Trophoblast cell (in vitro differentiated cells and primary cell): ENCODE data around the gene SYTL2.
"Not testable (repeated sequence)": the region's sequence is repeated elsewhere in the genome, so short reads cannot be mapped to it uniquely, and the experiment has no call there.

Source experiments
- DNase-seq, 2 donors: peaks; one replicate each; pipeline ENCODE4 v3.0.0-alpha.2; 2016
- H2AFZ ChIP-seq: 2 replicates; pipeline ENCODE4 v1.6.1; 2013; ENCODE audit warnings: low read length, moderate library complexity, mild to moderate bottlenecking; ENCODE audit not compliant: insufficient read depth, poor library complexity
- H2AK5ac ChIP-seq: 2 replicates; pipeline ENCODE4 v1.6.1; 2013; ENCODE audit warnings: mild to moderate bottlenecking, low read length
- H2BK120ac ChIP-seq: 2 replicates; pipeline ENCODE4 v1.6.1; 2013; ENCODE audit warnings: low read length, mild to moderate bottlenecking, moderate library complexity; ENCODE audit not compliant: insufficient read depth, poor library complexity
- H2BK12ac ChIP-seq: 2 replicates; pipeline ENCODE4 v1.6.1; 2013; ENCODE audit warnings: mild to moderate bottlenecking, low read length, moderate library complexity
- H2BK5ac ChIP-seq: 2 replicates; pipeline ENCODE4 v1.6.1; 2013; ENCODE audit warnings: low read length, low read depth, moderate library complexity, mild to moderate bottlenecking; ENCODE audit not compliant: poor library complexity
- H3K14ac ChIP-seq: 2 replicates; pipeline ENCODE4 v1.6.1; 2013; ENCODE audit warnings: mild to moderate bottlenecking, low read length
- H3K18ac ChIP-seq: 2 replicates; pipeline ENCODE4 v1.6.1; 2013; ENCODE audit warnings: mild to moderate bottlenecking, low read length
- H3K23ac ChIP-seq: 2 replicates; pipeline ENCODE4 v1.6.1; 2013; ENCODE audit warnings: low read length
- H3K27ac ChIP-seq: 2 replicates; pipeline ENCODE4 v1.5.1; 2013; ENCODE audit warnings: low read depth, mild to moderate bottlenecking, inconsistent platforms, low read length, moderate library complexity
- H3K27me3 ChIP-seq: 2 replicates; pipeline ENCODE4 v1.6.1; 2013; ENCODE audit warnings: inconsistent platforms, mild to moderate bottlenecking, low read length, moderate library complexity; ENCODE audit not compliant: insufficient read depth
- H3K36me3 ChIP-seq, 2 experiments: 1 replicate in 1 of 2; 2 replicates in 1 of 2; pipeline ENCODE4 v1.6.1; 2013; ENCODE audit warnings: low read length in 2 of 2, mild to moderate bottlenecking in 2 of 2, moderate library complexity in 1 of 2; ENCODE audit not compliant: insufficient read depth in 2 of 2, control insufficient read depth in 1 of 2
- H3K4ac ChIP-seq: 2 replicates; pipeline ENCODE4 v1.6.1; 2013; ENCODE audit warnings: low read depth, mild to moderate bottlenecking, low read length, moderate library complexity
- H3K4me1 ChIP-seq, 2 experiments: 1 replicate in 1 of 2; 2 replicates in 1 of 2; pipeline ENCODE4 v1.6.1; 2013; ENCODE audit warnings: low read length in 2 of 2, mild to moderate bottlenecking in 2 of 2, moderate library complexity in 1 of 2; ENCODE audit not compliant: insufficient read depth in 2 of 2, control insufficient read depth in 1 of 2
- H3K4me2 ChIP-seq: 2 replicates; pipeline ENCODE4 v1.6.1; 2013; ENCODE audit warnings: inconsistent platforms, mild to moderate bottlenecking, low read length, moderate library complexity
- H3K4me3 ChIP-seq: 2 replicates; pipeline ENCODE4 v1.5.1; 2013; ENCODE audit warnings: mild to moderate bottlenecking, low read depth, low read length, inconsistent platforms
- H3K79me1 ChIP-seq: one replicate; pipeline ENCODE4 v1.6.1; 2013; ENCODE audit warnings: low read length
- H3K79me2 ChIP-seq: 2 replicates; pipeline ENCODE4 v1.6.1; 2013; ENCODE audit warnings: low read length, mild to moderate bottlenecking; ENCODE audit not compliant: control insufficient read depth, insufficient read depth, poor library complexity
- H3K9ac ChIP-seq: 2 replicates; pipeline ENCODE4 v1.6.1; 2013; ENCODE audit warnings: mild to moderate bottlenecking, low read length
- H3K9me3 ChIP-seq: 2 replicates; pipeline ENCODE4 v1.6.1; 2013; ENCODE audit warnings: low read depth, mild to moderate bottlenecking, control low read depth, inconsistent platforms, low read length; ENCODE audit not compliant: insufficient read depth
- H4K12ac ChIP-seq: 2 replicates; pipeline ENCODE4 v1.6.1; 2013; ENCODE audit warnings: low read depth, mild to moderate bottlenecking, low read length, moderate library complexity
- H4K8ac ChIP-seq: 2 replicates; pipeline ENCODE4 v1.6.1; 2013; ENCODE audit warnings: low read depth, mild to moderate bottlenecking, low read length, moderate library complexity
- H4K91ac ChIP-seq: one replicate; pipeline ENCODE4 v1.6.1; 2013; ENCODE audit warnings: low read depth, mild to moderate bottlenecking, low read length, moderate library complexity
- WGBS: extraction: QIAGEN DNeasy Blood & Tissue Kit; methylation state at CpG from one replicate; pipeline ENCODE4 v1.1.7; 2013; ENCODE audit warnings: missing lambda C conversion rate; ENCODE audit not compliant: insufficient read length, insufficient coverage; ENCODE audit errors: extremely low coverage; 5-methylcytosine and 5-hydroxymethylcytosine counted together

The SYTL2 gene

GRCh38 chr11:85854557-85855340 is 43.8 kb upstream of the SYTL2 start:
- Histone ChIP-seq H3K14ac (peak overlapping the region; percentile 95), H2AK5ac (no peak overlapping the region), H3K18ac (peak overlapping the region; percentile 96), H3K79me1 (peaks cover 8% of the 10 kb centered on the region), H2BK120ac (peak overlapping the region; percentile 91), H3K27ac (peak overlapping the region; percentile 28), H3K79me2 (peaks cover 3% of the 10 kb centered on the region), H3K4me2 (peak overlapping the region; percentile 64), H3K9me3 (peaks cover 3% of the 10 kb centered on the region), H3K4ac (peak overlapping the region; percentile 69), H4K91ac (peak overlapping the region; percentile 94), H3K4me3 (peak overlapping the region; percentile 57), H2BK12ac (peak overlapping the region; percentile 87), H2AFZ (peak overlapping the region; percentile 81), H3K36me3 (no peaks in the 10 kb centered on the region), H3K4me1 (peaks cover 4 to 5% of the 10 kb centered on the region in 2 experiments), H2BK5ac (peak overlapping the region; percentile 81), H4K12ac (peak overlapping the region; percentile 92), H3K9ac (peak overlapping the region; percentile 20), H4K8ac (peak overlapping the region; percentile 96), H3K27me3 (no peaks in the 10 kb centered on the region), H3K23ac (no peak overlapping the region)
- peak; percentile 93 to 97 for DNase-seq
- WGBS, result no CpG with 5 or more reads among the region's 62 CpGs

- H2AK5ac ChIP-seq, result no peak overlapping the region
- WGBS, result no CpG with 5 or more reads among the region's 7 CpGs
These were observed 43.2 kb upstream of the SYTL2 start for GRCh38 chr11:85854212-85854556.

GRCh38 chr11:85853541-85853940 is 42.6 kb upstream of the SYTL2 start:
- H3K79me1 ChIP-seq, H4K8ac ChIP-seq, H2AK5ac ChIP-seq, H3K23ac ChIP-seq, H3K27ac ChIP-seq, H3K4me3 ChIP-seq, H3K27me3 ChIP-seq, H4K91ac ChIP-seq, H3K4me2 ChIP-seq, H3K4me1 ChIP-seq, H3K36me3 ChIP-seq, H2BK120ac ChIP-seq, H2BK12ac ChIP-seq, H3K9me3 ChIP-seq, H3K4ac ChIP-seq, H3K18ac ChIP-seq, H3K79me2 ChIP-seq, H3K14ac ChIP-seq, H2AFZ ChIP-seq, H4K12ac ChIP-seq, H2BK5ac ChIP-seq, DNase-seq, H3K9ac ChIP-seq: not testable (repeated sequence)
- no CpG with 5 or more reads among the region's 7 CpGs for WGBS

More at GRCh38 chr11:85854212-85854556, 43.2 kb upstream of the SYTL2 start:
- no peaks in the 10 kb centered on the region for H3K27me3 ChIP-seq
- H3K9me3 ChIP-seq, result peaks cover 3% of the 10 kb centered on the region
- no peak overlapping the region for H3K18ac ChIP-seq
- peaks cover 4 to 5% of the 10 kb centered on the region in 2 experiments for H3K4me1 ChIP-seq
- H3K14ac ChIP-seq, result no peak overlapping the region
- peak overlapping the region; percentile 81 for H2BK5ac ChIP-seq
- no peak overlapping the region for H2AFZ ChIP-seq
- H4K12ac ChIP-seq, result no peak overlapping the region
- H3K79me1 ChIP-seq, result peaks cover 8% of the 10 kb centered on the region
- H3K4me3 ChIP-seq, result no peak overlapping the region
- H3K4ac ChIP-seq, result peak overlapping the region; percentile 69
- peak overlapping the region; percentile 94 for H4K91ac ChIP-seq
- H3K27ac ChIP-seq, result peak overlapping the region; percentile 28
- H2BK120ac ChIP-seq, result no peak overlapping the region
- H4K8ac ChIP-seq, result peak overlapping the region; percentile 96
- H2BK12ac ChIP-seq, result no peak overlapping the region
- no peak overlapping the region for H3K9ac ChIP-seq
- H3K36me3 ChIP-seq, result no peaks in the 10 kb centered on the region
- DNase-seq, result no peak
- H3K4me2 ChIP-seq, result peak overlapping the region; percentile 59
- no peak overlapping the region for H3K23ac ChIP-seq
- peaks cover 3% of the 10 kb centered on the region for H3K79me2 ChIP-seq

GRCh38 chr11:85852754-85853153 is 41.8 kb upstream of the SYTL2 start:
- not testable (repeated sequence) for H3K27me3 ChIP-seq, H3K23ac ChIP-seq, H3K9ac ChIP-seq, H2BK5ac ChIP-seq, H3K9me3 ChIP-seq, H3K4me2 ChIP-seq, H3K4me3 ChIP-seq, H4K91ac ChIP-seq, H2BK12ac ChIP-seq, H3K36me3 ChIP-seq, H2BK120ac ChIP-seq, H3K18ac ChIP-seq, H4K8ac ChIP-seq, H3K4me1 ChIP-seq, H3K79me1 ChIP-seq, H3K79me2 ChIP-seq, DNase-seq, H4K12ac ChIP-seq, H2AFZ ChIP-seq, H3K27ac ChIP-seq, H3K4ac ChIP-seq, H3K14ac ChIP-seq, H2AK5ac ChIP-seq
- WGBS, result no CpG with 5 or more reads among the region's 33 CpGs
